Naive thymus-derived CD4-positive, alpha-beta T cell (primary cell): ENCODE measurements around the gene HOXB3. TPM values are rescaled to one million over a fixed set of nuclear protein-coding genes. Genes with fewer than 3 reads are reported as not detected.

ENCODE experiments used
- ATAC-seq: fragments of 150-1000 bp; cut with Tn5 transposase; 2 replicates; pipeline ENCODE4 v1.10.0; 2021; ENCODE audit warnings: mild to moderate bottlenecking, moderate library complexity
- CTCF ChIA-PET: fragments of 350-600 bp; sonication (Branson Sonifier 250); formaldehyde crosslinking; loops from one replicate; lab custom pipeline; 2021; ENCODE audit warnings: antibody characterized with exemption; lab: Charles Lee
- POLR2A ChIA-PET: fragments of 350-600 bp; sonication (Branson Sonifier 250); formaldehyde crosslinking; loops from one replicate; lab custom pipeline; 2021; ENCODE audit warnings: antibody characterized with exemption, inconsistent platforms; lab: Charles Lee
- DNase-seq, 9 donors: peaks; one replicate each; pipeline versions ENCODE4 v3.0.0 to v3.0.0-alpha.2; 2020 to 2022; ENCODE audit warnings: mixed read lengths in 1 of 9
- H3K27ac ChIP-seq: one replicate; pipeline ENCODE4 v1.7.0; 2013; ENCODE audit warnings: mild to moderate bottlenecking, low read depth, low read length, moderate library complexity
- H3K27me3 ChIP-seq, 2 donors: one replicate each; pipeline ENCODE4 v1.7.0; 2013; ENCODE audit warnings: low read length in 2 of 2, mild to moderate bottlenecking in 2 of 2, moderate library complexity in 2 of 2; ENCODE audit not compliant: control insufficient read depth in 2 of 2, insufficient read depth in 2 of 2
- H3K36me3 ChIP-seq, 3 experiments: 1 replicate in 2 of 3; 2 replicates in 1 of 3; pipeline ENCODE4 v1.7.0; 2013; ENCODE audit warnings: low read length in 3 of 3, mild to moderate bottlenecking in 3 of 3, moderate library complexity in 1 of 3; ENCODE audit not compliant: insufficient read depth in 3 of 3, control insufficient read depth in 2 of 3
- H3K4me1 ChIP-seq, 2 donors: one replicate each; pipeline ENCODE4 v1.7.0; 2013; ENCODE audit warnings: low read length in 2 of 2, mild to moderate bottlenecking in 2 of 2, moderate library complexity in 1 of 2; ENCODE audit not compliant: control insufficient read depth in 2 of 2, insufficient read depth in 2 of 2
- H3K4me3 ChIP-seq: 2 replicates; pipeline ENCODE4 v1.7.0; 2013; ENCODE audit warnings: mild to moderate bottlenecking, low read length
- H3K9me3 ChIP-seq, 3 experiments: 1 replicate in 2 of 3; 2 replicates in 1 of 3; pipeline ENCODE4 v1.7.0; 2013; ENCODE audit warnings: low read length in 3 of 3; ENCODE audit not compliant: control insufficient read depth in 2 of 3
- H3K27ac Mint-ChIP-seq, 9 donors: one replicate each; pipeline ENCODE4 v1.8.0; 2020 to 2022; ENCODE audit warnings: mixed read lengths in 9 of 9, mild to moderate bottlenecking in 8 of 9, moderate library complexity in 5 of 9, inconsistent platforms in 2 of 9
- H3K27me3 Mint-ChIP-seq, 5 donors: one replicate each; pipeline ENCODE4 v1.8.0; 2021 to 2022; ENCODE audit warnings: mixed read lengths in 5 of 5, mild to moderate bottlenecking in 1 of 5
- H3K36me3 Mint-ChIP-seq, 5 donors: one replicate each; pipeline ENCODE4 v1.8.0; 2020 to 2022; ENCODE audit warnings: mixed read lengths in 5 of 5, mild to moderate bottlenecking in 3 of 5, inconsistent platforms in 1 of 5
- H3K4me1 Mint-ChIP-seq, 7 donors: one replicate each; pipeline ENCODE4 v1.8.0; 2020 to 2022; ENCODE audit warnings: mixed read lengths in 7 of 7, mild to moderate bottlenecking in 3 of 7, inconsistent platforms in 1 of 7
- H3K4me3 Mint-ChIP-seq, 10 donors: one replicate each; pipeline ENCODE4 v1.8.0; 2020 to 2022; ENCODE audit warnings: mild to moderate bottlenecking in 10 of 10, mixed read lengths in 10 of 10, moderate library complexity in 6 of 10, inconsistent platforms in 2 of 10
- H3K9me3 Mint-ChIP-seq, 11 donors: one replicate each; pipeline ENCODE4 v1.8.0; 2020 to 2022; ENCODE audit warnings: mixed read lengths in 11 of 11, mild to moderate bottlenecking in 4 of 11, inconsistent platforms in 1 of 11, moderate library complexity in 1 of 11
- intact Hi-C, 2 donors: fragments of 100-400 bp; cut with micrococcal nuclease; formaldehyde crosslinking; loops; one replicate each; pipeline ENCODE4 v1.15.1; 2023
- polyA plus RNA-seq, 2 donors: library from polyadenylated mRNA; unstranded; fragments of 300-500 nt; fragmentation: Illumina TruSeq; gene quantifications; one replicate each; pipeline ENCODE4 v1.2.3, GENCODE V29; 2021
- total RNA-seq, 6 experiments: library from RNA in 5 of 6; stranded (reverse) in 5 of 6; gene quantifications; 1 replicate in 5 of 6; 2 replicates in 1 of 6; pipeline ENCODE4 v1.2.3 and lab custom pipeline; 2021 to 2026

The HOXB3 gene
- total and polyA plus RNA-seq, 7 experiments from 2014 or later: 0.11 to 14.6 (median 5.8) TPM; not detected in 1

DNA sequence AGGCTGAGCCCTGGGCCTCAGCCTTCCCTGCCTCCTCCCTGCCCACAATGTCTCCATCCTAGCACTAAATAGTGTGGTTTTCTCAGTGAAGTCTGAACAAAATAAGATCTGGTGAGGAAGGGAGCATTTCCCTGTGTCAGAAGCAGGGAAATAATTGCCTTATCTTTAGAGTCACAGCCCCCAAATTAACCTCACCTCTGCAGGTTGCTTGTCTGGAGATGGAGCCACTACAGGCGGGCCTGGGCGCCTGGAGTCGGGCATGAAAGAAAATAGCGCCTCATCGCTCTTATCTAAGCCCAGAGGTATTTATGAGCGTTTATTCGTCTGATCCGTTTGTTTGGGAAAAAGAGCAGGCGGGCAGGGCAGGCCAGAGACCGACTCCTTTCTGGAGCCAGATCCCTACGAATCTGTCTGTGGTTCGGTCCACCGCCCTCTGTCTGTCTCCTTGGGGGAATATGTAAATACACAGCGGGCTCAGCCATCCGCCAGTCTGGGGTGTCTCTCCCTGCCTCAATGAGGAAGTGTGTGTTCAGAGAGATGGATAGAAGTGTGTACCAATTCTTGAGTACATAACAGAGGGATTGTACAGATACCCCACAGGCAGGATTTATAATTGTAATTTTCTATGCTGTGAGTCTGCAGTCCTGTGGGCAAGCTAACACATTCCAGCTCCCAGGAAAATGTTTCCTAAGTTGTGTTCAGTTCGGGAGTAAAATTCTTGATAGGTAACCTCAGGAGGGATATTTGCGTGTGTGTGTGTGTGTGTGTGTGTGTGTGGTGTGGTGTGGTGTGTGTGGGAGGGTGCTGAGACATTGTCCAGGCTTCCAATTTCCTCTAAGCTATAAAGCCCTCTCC, 10.4 kb upstream of the HOXB3 start:
- POLR2A ChIA-PET: interaction anchor here (0.6 kb wide), 1 partner anchor 527 kb away, joined by 3 read pairs; no protein-coding TSS in a partner anchor
- H3K4me3 ChIP-seq: no peak overlapping the region
- no peaks in the 10 kb centered on the region for H3K36me3 ChIP-seq
- H3K27ac ChIP-seq: no peak overlapping the region
- CTCF ChIA-PET: interaction anchor here (0.7 to 1.9 kb wide), 5 partner anchors 9 to 365 kb away, joined by 3 to 7 read pairs (median 4); no protein-coding TSS in a partner anchor
- H3K9me3 Mint-ChIP-seq: peaks cover 0 to 1% (median 0%) of the 10 kb centered on the region in 11 donors
- H3K27me3 Mint-ChIP-seq: peaks cover 91 to 95% (median 93%) of the 10 kb centered on the region in 5 donors
- peaks cover 0 to 3% (median 0%) of the 10 kb centered on the region in 5 donors for H3K36me3 Mint-ChIP-seq
- intact Hi-C loops: no loop called here
- ATAC-seq: no peak
- H3K27ac Mint-ChIP-seq: no peak overlapping the region
- no peak overlapping the region for H3K4me3 Mint-ChIP-seq
- H3K4me1 ChIP-seq: peaks cover 25 to 26% of the 10 kb centered on the region in 2 donors
- peaks cover 27 to 57% of the 10 kb centered on the region in 2 donors for H3K27me3 ChIP-seq
- H3K9me3 ChIP-seq: no peaks in the 10 kb centered on the region
- peaks cover 24 to 47% (median 38%) of the 10 kb centered on the region in 7 donors for H3K4me1 Mint-ChIP-seq
- no peak for DNase-seq

DNA sequence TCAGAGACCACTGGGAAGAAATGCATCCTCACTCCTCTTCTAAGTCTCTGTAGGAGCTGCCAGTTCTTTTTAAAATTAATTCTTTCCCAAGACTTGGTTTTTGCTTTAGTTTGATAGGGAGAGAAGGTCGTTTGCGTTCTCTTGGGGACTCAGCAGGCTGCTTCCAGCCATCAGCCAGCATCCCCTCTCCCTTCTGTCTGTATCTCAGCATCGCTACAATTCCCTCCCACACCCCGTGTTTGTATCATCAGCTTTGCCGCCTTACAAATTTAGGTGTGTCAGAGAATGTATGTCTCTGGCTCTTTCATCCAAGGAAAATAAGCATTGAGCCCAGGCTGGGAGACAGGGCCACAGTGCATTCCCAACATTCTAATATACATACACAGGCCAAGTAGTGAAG, 9.3 kb upstream of the HOXB3 start:
- peaks cover 0 to 1% (median 0%) of the 10 kb centered on the region in 11 donors for H3K9me3 Mint-ChIP-seq
- POLR2A ChIA-PET: no interaction called here
- peaks cover 24 to 42% (median 39%) of the 10 kb centered on the region in 7 donors for H3K4me1 Mint-ChIP-seq
- H3K27ac Mint-ChIP-seq: no peak overlapping the region
- no peaks in the 10 kb centered on the region for H3K36me3 ChIP-seq
- ATAC-seq (no peak), DNase-seq (no peak)
- intact Hi-C loops: loop anchor here in 1 of 2 donors (10.0 kb wide), 1 partner anchor 425 kb away; no protein-coding TSS in a partner anchor
- peak overlapping the region in 1 of 10 donors; percentile 25 for H3K4me3 Mint-ChIP-seq
- no peak overlapping the region for H3K27ac ChIP-seq
- no peak overlapping the region for H3K4me3 ChIP-seq
- H3K36me3 Mint-ChIP-seq: peaks cover 0 to 3% (median 0%) of the 10 kb centered on the region in 5 donors
- peaks cover 91 to 96% (median 93%) of the 10 kb centered on the region in 5 donors for H3K27me3 Mint-ChIP-seq
- H3K9me3 ChIP-seq: no peaks in the 10 kb centered on the region
- peaks cover 27 to 59% of the 10 kb centered on the region in 2 donors for H3K27me3 ChIP-seq
- CTCF ChIA-PET: no interaction called here
- peaks cover 25 to 26% of the 10 kb centered on the region in 2 donors for H3K4me1 ChIP-seq

DNA sequence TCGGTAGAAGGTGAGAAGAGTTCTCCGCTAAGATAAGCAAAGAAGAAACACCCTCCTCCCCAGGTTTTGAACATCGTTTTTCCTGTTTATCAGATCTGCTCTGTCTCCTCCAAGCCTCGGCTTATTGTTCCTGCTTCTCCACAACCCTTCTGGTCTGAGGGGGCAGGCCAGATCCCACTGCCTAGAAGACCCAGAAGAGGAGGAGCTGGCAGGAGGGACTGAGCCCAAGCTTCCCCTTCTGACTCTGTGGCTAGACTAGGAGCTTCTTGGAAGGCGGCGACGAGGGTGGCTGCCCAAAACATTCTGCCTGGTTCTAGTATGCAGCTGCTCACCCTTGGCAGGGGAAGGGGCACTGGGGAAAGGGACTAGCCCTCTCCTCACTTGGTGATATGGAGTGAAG, 8.7 kb upstream of the HOXB3 start:
- ATAC-seq (no peak), DNase-seq (no peak)
- Mint-ChIP-seq H3K27ac (no peak overlapping the region), H3K4me1 (peaks cover 24 to 46% (median 43%) of the 10 kb centered on the region in 7 donors), H3K36me3 (peaks cover 0 to 3% (median 0%) of the 10 kb centered on the region in 5 donors), H3K4me3 (peak overlapping the region; percentile 71 to 88 (median 82)), H3K9me3 (no peaks in the 10 kb centered on the region), H3K27me3 (peaks cover 92 to 96% (median 95%) of the 10 kb centered on the region in 5 donors)
- intact Hi-C loops: loop anchor here in 1 of 2 donors (10.0 kb wide), 1 partner anchor 424 kb away; no protein-coding TSS in a partner anchor
- H3K27me3 ChIP-seq: peaks cover 27 to 62% of the 10 kb centered on the region in 2 donors
- no peaks in the 10 kb centered on the region for H3K36me3 ChIP-seq
- ChIA-PET CTCF (interaction anchor here (0.7 kb wide), 1 partner anchor 20 kb away, joined by 3 read pairs; no protein-coding TSS in a partner anchor), POLR2A (no interaction called here)
- no peak overlapping the region for H3K4me3 ChIP-seq
- peaks cover 25 to 29% of the 10 kb centered on the region in 2 donors for H3K4me1 ChIP-seq
- H3K9me3 ChIP-seq: no peaks in the 10 kb centered on the region
- H3K27ac ChIP-seq: no peak overlapping the region

DNA sequence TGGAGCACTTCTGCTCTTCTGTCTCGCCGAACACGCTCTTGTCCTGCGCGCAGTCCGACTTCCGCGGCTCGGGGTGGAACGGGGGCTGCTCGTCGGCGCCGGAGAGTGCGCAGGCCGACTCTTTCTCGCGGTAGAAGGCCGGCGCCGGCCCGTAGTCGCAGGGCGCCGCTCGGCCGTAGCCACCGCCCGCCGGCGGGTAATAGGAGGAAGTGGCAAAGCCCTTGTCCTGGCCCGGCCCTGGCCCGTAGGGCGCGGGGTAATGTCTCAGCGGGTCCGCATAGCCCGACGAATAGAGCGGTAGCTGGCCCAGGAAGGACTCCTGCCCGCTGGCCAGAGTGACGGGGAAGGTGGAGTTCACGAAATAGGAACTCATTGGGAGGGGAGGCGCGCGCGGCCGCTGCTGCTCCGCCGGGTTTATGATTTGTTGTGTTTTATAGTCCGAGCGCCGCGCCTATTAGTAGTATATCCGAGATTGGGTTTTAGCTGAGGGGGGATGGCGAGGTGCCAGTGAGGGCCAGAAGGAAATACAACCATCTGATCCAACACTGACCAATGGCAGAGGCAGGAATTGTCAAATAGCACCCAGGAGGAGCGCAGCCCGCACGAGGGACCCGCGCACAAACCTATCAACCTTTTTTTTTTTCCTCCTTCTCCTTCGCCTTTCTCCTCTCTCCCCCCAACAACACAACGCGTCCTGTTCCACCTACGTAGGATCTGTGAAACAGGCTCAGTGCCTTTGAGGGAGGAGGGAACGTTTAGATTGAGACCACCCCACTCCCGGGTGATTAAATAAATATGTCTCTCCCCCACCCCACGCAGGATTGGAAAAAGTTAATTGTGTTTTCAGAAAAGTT, 8.0 kb upstream of the HOXB3 start:
- Mint-ChIP-seq H3K9me3 (no peaks in the 10 kb centered on the region), H3K27ac (peak overlapping the region in 2 of 9 donors; percentile 60 to 62), H3K36me3 (peaks cover 0 to 3% (median 0%) of the 10 kb centered on the region in 5 donors), H3K4me1 (peaks cover 28 to 52% (median 44%) of the 10 kb centered on the region in 7 donors), H3K4me3 (peak overlapping the region; percentile 71 to 88 (median 82)), H3K27me3 (peaks cover 92 to 96% (median 93%) of the 10 kb centered on the region in 5 donors)
- intact Hi-C loops: loop anchor here in 1 of 2 donors (10.0 kb wide), 1 partner anchor 423 kb away; no protein-coding TSS in a partner anchor
- no peaks in the 10 kb centered on the region for H3K9me3 ChIP-seq
- ChIA-PET POLR2A (no interaction called here), CTCF (interaction anchor here (0.7 kb wide), 1 partner anchor 21 kb away, joined by 3 read pairs; no protein-coding TSS in a partner anchor)
- H3K4me1 ChIP-seq: peaks cover 31 to 33% of the 10 kb centered on the region in 2 donors
- peak; percentile 54 for ATAC-seq
- no peak overlapping the region for H3K27ac ChIP-seq
- peak in 1 of 9 donors; percentile 60 for DNase-seq
- H3K27me3 ChIP-seq: peaks cover 27 to 62% of the 10 kb centered on the region in 2 donors
- no peaks in the 10 kb centered on the region for H3K36me3 ChIP-seq
- H3K4me3 ChIP-seq: peak overlapping the region; percentile 53

DNA sequence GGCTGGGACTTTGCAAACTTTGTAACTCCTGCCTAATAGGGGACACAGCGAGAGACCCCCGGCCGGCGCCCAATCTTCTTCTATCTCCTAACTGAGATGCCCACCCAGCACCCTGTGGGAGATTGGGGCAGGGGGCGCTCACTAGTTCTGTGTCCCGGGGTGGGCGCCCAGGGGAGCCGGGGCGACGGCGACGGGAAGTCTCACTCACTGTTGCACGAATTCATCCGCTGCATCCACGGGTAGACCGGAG, 7.4 kb upstream of the HOXB3 start:
- DNase-seq (no peak), ATAC-seq (peak; percentile 2)
- Mint-ChIP-seq H3K4me1 (peaks cover 34 to 56% (median 47%) of the 10 kb centered on the region in 7 donors), H3K27ac (peak overlapping the region in 2 of 9 donors; percentile 4 to 50), H3K36me3 (peaks cover 0 to 3% (median 0%) of the 10 kb centered on the region in 5 donors), H3K9me3 (no peaks in the 10 kb centered on the region), H3K4me3 (peak overlapping the region; percentile 71 to 88 (median 82)), H3K27me3 (peaks cover 92 to 96% (median 93%) of the 10 kb centered on the region in 5 donors)
- ChIA-PET CTCF (no interaction called here), POLR2A (no interaction called here)
- Histone ChIP-seq H3K27me3 (peaks cover 27 to 62% of the 10 kb centered on the region in 2 donors), H3K4me3 (peak overlapping the region; percentile 53), H3K36me3 (no peaks in the 10 kb centered on the region), H3K9me3 (no peaks in the 10 kb centered on the region), H3K4me1 (peaks cover 36 to 38% of the 10 kb centered on the region in 2 donors), H3K27ac (no peak overlapping the region)
- intact Hi-C loops: loop anchor here in 1 of 2 donors (10.0 kb wide), 1 partner anchor 423 kb away; no protein-coding TSS in a partner anchor
